ENCODE data around the gene CTAG1B.
"Not testable (repeated sequence)": the region's sequence is repeated elsewhere in the genome, so short reads cannot be mapped to it uniquely, and the experiment has no call there.

CTAG1B gene

DNA sequence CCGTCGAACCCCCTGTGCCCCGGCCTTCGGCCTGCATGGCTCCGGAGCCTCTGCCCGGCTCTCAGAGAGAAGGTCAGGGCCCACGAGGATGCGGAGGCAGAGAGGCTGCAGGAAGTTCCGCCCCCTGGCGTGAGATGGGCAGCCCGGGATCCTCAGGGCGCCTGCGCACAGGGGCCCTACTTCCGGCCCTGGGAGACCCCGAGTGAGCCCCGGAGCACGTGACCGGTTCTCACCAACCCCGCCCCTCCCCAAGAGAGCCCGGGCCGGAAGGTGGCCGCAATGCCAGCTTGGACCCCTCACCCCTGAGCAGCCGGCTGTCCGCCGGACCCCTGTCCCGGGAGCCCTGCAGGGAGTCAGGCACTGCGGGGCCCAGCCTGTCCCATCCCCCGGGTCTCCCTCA, at the start of gene CTAG1B:
Gene CTAG1B (minus strand): TSS at position 101 of the 400 bp plus-strand sequence. CDS start 64 bp downstream, at position 37.
- not testable (repeated sequence) for DNase-seq

DNA sequence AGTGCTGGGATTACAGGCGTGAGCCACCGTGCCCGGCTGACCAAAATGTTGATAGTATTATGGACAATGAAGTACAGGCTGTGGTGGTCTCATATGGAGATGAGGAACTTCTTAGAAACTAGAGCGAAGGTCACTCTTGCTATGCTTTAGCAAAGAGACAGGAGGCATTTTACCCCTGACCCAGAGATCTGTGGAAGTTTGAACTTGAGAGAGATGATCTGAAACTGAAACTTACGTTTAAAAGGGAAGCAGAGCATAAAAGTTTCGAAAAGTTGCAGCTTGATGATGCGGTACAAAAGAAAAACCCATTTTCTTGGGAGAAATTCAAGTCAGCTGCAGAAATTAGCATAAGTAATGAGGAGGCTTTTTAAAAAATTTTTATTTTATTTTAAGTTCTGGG, 42.8 kb upstream of the CTAG1B start:
- DNase-seq = no peak

DNA sequence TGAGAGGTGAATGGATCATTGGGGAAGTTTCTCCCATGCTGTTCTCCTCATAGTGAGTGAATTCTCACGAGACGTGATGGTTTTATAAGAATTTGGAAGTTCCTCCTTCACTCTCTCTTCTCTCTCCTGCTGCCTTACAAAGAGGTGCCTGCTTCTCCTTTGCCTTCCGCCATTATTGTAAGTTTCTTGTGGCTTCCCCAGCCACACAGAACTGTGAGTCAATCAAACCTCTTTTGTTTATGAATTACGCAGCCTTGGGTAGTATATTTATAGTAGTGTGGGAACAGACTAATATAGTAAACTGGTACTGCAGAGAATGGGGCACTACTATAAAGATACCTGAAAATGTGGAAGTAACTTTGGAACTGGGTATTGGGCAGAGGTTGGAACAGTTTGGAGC, 42.1 kb upstream of the CTAG1B start:
- DNase-seq = no peak

DNA sequence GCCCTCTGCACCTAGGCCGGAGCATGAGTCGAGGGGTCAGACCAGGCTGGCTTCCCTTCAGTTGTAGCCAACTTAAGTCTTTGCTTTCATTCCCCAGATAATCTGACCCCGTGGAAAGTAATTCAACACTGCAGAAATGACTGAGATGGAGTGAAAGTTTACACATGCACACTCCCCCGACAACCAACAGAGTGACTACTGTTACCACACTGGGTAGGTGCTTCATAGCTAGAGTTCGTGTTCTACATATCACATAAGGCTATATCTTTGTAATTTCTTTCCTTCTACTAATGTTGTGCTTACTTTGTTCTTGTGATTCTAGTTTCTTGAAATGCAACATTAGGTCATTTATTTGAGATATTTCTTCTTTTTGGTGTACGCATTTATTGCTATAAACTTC, 41.5 kb upstream of the CTAG1B start:
- peak; percentile 4 for DNase-seq

DNA sequence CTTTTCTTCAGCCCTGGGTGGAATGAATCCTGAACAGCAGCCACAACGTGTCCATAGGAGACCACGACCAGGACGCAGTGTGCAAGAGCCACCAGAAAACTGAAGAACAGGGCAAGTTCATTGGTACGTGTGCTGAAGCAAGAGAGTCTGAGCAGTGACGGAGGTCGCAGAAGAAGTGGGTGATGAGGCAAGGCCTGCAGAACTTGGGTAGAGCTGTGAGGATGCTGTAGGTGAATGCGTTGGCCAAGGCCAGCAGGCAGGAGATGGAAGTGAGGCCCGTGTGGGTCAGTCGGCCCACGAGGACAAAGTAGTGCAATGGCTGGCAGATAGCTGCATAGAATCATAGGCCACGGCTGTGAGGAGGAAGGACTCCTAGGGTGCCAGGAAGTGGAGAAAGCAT, 39.9 kb upstream of the CTAG1B start:
- no peak for DNase-seq

DNA sequence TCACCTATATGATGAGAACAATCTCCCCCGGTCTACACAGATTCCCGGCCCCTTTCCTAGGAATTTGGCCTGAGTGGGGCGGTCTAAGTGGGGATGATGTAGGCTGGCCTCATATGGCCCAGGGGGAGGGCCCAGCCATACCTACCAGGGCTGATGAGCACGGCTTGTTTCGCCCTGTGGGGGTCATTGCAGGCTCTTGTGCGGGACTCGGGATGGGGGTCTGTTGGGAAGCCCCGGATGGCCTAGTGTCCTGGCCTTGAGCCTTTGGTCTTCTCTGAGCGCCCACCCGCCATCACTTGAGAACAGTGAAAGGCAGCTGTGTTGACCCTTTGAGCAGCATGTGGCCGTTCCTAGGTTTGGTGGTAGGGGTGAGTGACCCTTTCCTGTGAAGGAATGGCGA, 39.1 kb upstream of the CTAG1B start:
- DNase-seq = no peak

DNA sequence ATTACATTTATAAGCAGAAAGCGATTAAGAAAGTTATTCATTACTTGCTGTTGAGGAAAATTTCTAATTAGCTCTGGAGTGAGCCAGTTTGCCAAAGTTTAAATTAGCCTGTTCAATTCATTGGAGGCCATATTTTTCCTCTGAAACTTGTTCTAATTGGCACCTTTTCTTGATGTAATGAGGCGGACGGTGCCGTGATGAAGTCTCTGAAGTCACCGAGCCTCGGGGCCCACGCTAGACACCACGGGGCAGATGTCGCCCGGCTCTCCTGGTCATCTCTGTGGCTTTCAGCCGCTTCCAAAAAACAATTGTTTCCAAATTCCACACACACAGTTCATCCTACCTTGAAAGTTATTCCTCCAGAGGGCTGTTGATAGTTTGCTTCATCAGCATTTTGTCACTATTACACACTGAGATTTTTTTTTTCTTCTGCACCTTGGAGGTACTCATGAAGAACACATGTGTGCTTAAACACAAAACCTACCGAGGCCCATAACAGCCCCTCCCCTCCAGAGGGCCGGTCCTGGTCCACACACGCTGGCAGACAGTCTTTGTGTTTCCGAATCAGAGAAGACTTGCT, 38.2 kb upstream of the CTAG1B start:
- DNase-seq = no peak

DNA sequence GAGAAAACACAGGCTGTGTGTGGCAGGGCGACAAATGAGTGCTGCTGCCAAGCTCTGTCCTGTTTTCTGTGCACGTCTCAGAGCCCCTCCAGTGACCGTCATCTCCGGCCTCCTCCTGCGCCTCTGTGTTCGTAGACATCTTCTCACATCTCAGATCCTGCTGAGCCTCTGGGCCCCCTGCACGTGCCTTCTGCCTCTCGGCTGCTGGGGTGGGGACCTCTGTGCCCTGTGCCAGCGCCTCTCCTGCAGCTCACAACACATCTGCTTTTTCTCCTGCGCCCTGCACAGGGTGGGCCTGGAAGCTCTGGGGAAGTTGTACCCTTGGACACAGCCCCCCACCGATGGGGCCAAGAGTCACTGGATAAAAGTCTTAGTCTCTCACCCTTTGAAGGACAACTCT, 36.7 kb upstream of the CTAG1B start:
- no peak for DNase-seq

DNA sequence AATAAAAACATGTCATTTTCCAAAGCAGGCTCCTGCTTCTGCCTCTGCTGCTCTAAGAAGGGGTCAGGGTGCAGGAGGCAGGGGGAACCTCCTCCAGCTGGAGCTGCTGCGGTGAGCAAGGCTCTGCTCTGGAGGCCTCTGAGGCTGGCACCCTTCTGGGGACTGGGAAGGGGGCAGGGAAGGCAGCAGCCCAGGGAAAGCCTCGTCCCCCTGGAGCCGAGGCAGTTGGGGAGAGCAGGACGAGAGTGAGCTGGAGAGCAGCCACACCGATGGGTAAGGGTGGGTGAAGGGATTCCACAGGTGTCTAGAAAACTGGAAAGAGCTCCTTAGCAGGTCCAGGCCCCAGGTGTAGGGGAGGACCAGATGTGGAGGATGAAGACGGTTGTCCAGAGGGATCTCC, 36.3 kb upstream of the CTAG1B start:
- no peak for DNase-seq

DNA sequence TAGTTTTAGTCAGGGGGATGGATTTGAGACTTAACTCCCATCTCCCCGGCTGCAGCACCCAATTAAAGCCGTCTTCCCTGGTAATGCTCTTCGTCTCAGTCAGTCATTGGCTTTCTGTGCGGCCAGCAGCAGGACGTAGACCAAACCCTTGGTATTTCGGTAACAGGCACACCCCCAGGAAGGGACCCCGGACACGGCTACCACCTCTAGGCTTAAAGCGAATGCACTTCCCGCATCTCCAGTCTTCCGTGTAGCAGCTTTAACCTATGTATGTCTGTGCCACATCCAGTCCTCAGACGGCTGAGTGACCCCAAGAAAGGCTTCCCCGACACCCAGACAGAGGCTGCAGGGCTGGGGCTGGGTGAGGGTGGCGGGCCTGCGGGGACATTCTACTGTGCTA, 35.8 kb upstream of the CTAG1B start:
- no peak for DNase-seq

DNA sequence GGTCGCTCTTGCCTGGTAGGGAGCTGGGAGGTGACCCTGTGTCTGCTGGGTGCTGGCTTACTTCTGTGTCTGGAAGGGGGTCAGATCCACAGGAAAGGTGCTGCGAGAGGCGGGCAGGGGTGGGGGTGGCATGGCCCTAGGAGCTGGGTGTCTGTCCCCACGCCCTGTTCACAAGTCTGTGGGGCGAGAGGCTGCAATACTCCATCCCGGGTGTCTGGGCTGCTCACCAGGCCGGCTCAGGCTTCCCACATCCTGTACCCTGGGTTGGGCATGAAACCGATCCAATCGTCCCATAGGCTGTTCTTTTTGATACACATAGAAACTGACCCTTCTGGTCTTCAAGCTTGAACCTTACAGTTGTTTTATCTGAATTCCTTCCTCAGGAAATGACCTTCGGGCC, 35.3 kb upstream of the CTAG1B start:
- DNase-seq = no peak

DNA sequence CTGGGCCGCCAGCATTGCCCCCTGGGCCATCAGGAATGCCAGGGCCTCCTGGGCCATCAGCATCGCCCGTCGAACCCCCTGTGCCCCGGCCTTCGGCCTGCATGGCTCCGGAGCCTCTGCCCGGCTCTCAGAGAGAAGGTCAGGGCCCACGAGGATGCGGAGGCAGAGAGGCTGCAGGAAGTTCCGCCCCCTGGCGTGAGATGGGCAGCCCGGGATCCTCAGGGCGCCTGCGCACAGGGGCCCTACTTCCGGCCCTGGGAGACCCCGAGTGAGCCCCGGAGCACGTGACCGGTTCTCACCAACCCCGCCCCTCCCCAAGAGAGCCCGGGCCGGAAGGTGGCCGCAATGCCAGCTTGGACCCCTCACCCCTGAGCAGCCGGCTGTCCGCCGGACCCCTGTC, 34.3 kb upstream of the CTAG1B start, which contains the start of gene CTAG2:
Gene CTAG2 (minus strand): TSS at position 167 of the 400 bp plus-strand sequence. CDS start 64 bp downstream, at position 103.
- DNase-seq = not testable (repeated sequence)

DNA sequence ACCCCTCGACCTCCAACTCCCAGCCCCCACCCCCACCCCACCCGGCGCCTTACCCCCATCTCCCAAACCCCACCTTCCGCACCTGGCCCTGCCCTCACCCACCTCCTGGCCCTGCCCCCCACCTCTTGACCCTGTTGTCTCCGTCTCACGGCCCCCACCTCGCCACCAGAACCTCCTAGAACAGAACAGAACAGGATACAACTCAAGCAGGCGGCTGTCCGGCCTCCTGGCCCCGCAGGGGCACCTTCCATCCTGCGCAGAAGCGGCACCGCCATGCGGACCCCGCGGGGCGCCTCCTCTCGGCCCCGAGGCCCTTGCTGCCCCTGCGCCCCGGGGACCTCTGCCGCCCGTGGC, 33.9 kb upstream of the CTAG1B start:
- DNase-seq = no peak

DNA sequence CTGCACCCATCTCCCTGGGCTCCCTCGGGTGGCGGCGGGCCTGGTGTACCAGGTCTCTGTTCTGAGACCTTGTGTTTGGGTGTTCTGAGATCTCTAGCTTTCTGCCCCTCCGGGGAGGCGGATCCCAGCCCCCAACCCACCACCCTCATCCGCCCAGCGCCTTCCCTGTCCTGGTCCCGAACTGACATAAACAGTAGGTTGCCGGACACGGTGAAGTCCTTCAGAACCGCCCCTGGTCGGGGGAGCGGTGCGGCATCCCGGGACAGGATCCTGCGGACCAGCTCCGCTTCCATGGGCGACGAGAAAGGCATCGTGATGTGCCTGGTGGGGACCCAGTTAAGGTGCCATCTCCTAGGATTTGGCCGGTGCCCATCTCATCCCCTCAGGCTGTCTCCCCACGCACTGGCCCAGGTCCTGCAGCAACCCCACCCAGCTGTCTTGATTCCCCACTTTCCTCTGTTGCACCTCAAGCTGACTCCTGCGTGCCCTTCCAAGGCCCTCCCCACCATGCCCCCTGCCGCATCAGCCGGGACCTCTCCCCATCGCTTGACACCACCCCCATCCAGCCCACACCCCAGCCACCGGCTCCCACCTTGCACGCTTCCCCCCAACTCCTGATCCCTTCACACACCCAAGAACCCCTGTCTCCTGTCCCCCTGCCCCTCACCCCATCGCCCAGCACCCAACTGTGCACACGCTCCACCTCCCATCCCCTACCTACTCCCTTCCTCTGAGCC, 33.4 kb upstream of the CTAG1B start:
- DNase-seq = no peak

DNA sequence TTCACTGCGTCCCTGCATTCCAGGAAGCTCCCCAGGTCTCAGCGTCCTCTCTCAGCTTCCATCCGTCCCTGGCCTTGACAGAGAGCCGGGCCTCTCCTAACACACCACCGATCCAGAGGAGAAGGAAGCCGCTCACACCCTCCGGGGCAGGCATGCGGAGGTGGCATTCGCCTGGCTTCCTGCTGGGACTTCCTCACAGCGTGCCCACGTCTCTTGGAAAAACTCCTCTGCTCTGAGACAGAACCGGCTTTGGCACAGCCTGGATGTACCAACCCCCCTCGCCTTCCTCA, 31.1 kb upstream of the CTAG1B start:
- no peak for DNase-seq

DNA sequence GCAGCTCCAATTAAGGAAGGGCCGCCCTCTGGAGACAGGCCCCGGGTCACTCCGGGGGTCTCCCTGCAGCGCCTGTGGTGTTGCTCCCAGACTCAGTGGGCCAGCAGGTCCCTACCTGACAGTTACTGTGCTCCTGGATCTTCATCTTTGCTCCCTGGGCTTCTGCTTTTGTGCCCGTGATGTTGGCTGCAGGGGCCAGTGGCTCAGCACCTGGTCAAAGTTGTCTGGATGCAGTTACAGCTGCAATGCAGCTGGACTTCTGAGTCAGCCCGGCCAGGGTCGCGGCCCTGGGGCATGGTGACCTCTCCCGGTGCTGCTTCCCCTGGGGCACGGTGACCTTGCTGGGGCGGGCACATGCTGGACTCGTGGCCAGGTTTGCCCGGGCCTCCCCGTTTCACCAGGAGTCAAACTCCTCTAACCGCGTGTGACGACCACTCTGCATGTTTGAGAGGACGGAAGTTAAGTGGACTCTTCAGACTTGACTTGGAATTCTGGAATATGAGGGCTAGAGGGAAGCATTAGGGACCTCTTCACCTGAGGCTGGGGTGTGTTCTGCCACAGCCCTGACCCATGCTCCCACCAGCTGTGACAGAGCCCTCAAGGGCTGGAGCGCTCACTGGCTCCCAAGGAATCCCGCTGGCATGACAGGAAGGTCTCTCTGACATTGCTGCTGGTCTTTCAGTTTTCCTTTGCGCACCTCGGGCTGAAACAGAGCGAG, 30.6 kb upstream of the CTAG1B start:
- DNase-seq = no peak

DNA sequence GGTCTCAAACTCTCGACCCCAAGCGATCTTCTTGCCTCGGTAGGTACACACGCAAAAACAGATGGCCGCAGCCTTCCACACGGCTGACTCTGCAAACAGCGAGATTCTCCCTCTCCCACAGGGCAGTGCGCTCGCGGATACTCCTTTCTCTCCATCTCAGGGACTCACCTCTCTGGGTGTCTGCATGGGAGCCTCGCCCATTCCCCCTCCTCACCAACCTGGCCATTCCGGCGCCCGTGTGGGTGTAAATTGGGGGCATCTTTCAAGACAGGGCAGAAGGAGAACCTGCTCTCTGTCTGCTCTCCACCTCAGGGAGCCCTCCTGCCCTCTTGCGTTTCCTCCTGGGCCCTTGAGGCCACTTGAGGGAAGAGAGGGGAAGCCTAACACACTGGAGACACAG, 29.8 kb upstream of the CTAG1B start:
- DNase-seq = no peak

DNA sequence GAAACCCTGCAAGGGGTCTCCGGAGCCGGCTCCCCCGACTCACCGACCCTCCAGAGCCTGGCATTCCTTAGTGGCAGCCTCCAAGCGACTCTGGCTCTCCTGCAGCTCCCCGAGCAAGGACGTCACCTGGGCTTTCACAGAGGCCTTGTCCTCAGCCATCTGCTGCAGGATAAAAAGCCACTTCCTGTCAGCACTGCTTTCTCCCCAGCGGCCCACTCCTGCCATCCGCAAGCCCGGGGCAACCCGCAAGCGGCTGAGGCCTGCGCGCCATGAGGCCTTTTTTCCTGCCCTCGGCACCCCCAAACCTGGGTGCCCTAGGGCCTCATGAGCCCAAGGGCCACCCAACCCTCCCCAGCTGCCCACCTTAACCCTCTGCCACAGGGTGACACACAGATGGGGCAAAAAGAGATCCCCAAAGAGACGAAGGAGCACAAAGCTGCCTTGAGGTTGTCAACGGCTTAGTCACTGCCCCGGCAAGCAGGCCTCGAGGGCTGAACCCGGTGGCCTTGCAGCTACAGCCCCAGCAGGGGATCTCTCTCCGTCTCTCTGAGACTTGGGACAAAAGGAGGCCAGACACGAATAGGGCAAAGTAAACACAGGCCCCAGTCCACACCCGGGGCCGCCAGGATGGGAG, 26.8 kb upstream of the CTAG1B start:
- DNase-seq = not testable (repeated sequence)

DNA sequence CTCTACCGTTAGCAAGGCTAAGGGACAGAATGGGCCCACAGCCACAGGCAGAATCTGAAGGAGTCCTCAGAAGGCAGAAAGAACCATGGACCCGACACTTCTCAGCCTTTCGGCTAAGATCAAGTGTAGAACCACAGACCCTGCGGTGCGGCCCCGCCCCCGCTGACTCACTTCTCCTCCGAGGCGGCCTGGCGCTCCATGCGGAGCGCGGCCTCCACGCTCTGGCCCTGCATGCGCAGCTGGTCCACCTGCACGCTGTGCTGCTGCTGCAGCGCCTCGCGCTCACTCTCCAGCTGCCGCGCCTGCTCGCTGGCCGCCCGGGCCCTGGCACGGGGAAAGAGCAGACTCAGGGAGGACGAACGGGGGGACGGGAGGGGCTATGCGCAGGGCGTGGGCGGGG, 24.6 kb upstream of the CTAG1B start:
- not testable (repeated sequence) for DNase-seq

DNA sequence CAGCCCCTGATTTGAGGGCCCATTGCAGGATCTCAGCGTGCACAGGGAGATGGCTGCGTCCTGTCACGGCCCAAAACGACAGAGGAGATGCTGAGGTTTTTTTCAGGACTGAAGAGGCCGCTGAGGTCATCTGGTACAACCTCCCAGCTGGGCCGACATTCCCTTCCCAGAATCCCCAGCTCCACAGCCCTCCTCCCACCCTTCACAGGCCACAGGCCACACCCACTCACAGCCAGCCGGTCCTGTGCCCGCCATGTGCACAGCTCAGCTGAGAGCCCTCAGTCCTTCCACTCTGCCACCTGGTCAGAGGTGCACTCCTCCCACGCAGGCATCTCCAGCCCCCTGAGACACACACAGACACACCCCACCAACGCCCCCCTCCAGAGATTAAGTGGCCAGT, 22.7 kb upstream of the CTAG1B start:
- not testable (repeated sequence) for DNase-seq

DNA sequence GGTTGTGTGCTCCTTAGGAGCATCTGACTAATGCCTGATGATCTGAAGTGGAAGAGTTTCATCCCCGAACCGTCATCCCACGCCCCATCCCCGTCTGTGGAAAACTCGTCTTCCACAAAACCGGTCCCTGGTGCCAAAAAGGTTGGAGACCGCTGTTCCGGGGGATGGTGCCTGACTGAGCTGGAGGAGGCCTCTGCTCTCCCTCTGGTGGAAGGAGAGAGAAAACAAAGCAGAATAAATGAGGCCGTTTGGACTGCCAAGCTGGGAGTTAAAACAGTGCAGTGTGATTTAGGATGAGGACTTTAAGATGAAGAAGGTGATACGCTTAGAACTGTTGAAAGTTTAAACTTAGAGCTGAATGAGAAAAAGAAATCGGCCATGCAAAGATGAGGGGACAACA, 14.6 kb upstream of the CTAG1B start:
- DNase-seq = not testable (repeated sequence)

DNA sequence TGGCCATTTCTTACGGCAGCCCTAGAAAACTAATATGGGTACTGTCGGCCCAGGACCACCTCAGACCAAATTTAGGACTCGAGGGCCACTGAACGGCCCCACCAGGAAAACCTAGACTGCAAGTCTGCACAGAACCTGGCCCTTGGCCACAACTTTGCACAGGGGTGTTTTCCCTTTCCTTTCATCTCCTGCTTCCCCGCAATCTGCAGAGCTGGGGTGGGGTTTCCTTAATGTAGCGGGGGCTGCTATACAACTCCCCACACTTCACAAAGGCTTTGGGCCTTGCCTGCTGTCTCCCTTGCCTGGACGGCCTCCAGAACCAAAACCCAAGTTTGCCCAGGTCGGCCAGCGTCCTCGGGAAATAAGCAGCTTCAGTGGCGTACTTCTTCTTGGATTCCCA, 11.9 kb upstream of the CTAG1B start:
- DNase-seq = not testable (repeated sequence)

DNA sequence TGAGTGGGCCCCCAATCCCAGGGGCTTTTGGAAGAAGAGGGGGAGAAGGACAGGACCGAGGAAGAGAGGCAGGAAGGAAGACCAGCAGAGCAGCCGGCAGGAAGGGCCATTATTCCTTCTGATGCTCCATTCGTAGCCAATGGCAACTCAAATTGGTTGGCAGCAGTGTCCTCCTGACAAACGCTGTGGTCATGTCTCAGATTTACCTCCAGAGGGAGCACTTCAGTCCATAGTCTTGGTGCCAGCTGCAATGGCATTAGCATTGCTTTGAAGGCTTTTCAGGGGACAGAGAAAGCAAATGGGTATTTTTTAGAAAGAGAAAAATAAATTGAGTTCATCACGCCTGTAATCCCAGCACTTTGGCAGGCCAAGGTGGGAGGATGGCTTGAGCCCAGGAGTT, 9.9 kb upstream of the CTAG1B start:
- not testable (repeated sequence) for DNase-seq
